Measurements from ENCODE around the gene CASZ1.

Gene CASZ1

DNA sequence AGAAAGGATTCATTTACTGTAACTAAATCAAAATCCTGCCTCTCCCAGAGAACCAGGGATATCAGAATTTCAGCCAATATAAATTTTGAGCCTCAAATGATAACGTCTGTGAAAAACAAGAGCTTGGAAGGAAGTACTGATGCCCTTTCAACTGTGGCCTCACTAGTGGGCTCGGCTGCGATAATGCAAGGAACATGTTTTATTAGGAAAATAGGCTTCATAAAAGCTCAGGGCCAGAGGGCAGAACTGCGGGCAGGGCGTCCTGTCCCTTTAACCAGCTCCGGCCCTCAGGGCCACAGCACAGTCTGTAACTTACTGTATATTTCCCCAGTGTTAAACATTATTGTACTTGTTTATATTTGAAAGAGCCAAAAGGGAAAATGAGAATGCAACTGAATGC, 199.7 kb downstream of the CASZ1 start:
- no peak for DNase-seq

DNA sequence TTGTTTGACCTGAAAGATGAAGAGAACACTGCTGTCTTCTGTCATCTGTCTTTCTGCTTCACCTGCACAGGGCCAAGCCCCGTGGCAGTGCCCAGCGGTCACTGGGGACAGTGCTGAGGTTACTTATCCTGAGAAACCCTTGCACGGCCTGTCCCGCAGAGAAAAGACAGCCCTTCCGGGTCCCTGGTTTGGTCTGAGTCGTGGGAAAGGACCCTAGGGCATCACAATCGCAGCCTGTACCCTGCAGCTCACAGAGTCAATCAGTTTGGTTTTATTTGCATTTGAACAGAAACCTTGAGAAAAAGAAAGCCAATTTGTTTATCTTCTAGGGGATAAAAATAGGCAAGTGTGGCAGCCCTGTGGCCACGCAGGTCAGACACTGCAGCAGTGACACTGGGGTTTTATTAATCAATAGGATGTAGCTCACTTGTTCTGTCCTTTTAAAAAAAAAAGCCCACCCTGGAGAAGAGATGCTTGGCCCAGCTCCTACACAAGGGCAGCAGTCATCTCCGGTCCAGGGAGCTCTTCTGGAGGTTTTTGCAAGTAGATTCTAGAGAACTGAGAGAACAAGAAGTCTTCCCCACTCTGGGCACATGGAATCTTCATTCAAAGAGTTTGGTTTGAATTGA, 201.7 kb downstream of the CASZ1 start:
- DNase-seq = no peak

DNA sequence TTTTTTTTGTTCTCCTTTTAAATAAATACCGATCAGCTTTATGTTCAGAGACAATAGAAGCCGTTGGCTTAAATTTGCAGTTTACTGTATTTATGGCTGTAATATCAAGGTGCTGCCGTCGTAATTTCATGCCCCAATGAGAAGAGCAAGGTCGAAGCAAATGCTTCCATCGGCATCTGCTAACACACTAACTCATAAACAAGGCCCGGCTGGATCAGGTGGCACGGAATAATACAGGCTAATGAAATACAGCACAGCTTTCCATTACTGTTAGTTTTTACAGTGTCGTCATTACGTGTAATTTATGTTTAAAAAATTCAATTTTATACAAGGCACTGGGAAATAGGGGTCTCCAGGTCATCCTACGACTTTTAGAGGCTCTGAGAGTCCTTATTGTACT, 202.7 kb downstream of the CASZ1 start:
- no peak for DNase-seq

DNA sequence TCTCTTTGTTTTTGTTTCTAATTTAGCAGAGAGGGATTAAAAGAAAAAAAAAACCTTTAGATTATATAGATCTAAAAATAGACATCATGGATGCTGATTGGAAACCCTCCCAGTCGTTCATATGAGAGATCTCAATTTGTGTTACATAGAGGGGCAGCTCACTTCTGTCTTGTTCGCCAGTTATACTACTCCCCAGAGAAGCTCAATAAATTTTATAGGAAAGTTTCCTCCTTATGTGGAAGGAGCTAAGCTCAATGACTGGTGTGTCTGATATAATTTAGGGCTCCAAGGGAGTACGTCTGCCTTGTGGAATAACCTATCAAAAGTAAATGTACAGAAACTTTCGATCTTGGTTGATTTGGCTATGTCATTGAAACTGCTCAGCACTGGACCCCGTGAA, 204.1 kb downstream of the CASZ1 start:
- DNase-seq = no peak

DNA sequence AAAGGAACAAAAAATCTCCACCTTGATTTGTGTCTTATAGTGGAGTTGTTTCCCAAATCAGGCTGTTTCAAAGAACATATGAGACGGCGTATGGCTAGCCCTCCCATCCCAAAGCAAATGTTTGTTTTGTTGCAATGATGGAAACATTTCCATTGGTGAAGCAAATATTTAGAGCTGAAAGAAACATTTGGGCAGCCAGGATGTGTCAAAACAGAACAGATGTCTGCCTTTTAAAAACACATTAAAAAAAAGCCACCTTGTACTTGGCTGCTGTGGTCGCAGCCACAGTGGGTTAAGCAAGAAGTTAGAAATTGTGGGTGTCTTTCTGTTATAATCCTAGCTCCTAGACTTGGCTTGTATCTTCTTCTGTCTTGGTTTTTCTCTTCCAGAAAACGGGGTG, 205.4 kb downstream of the CASZ1 start:
- no peak for DNase-seq

DNA sequence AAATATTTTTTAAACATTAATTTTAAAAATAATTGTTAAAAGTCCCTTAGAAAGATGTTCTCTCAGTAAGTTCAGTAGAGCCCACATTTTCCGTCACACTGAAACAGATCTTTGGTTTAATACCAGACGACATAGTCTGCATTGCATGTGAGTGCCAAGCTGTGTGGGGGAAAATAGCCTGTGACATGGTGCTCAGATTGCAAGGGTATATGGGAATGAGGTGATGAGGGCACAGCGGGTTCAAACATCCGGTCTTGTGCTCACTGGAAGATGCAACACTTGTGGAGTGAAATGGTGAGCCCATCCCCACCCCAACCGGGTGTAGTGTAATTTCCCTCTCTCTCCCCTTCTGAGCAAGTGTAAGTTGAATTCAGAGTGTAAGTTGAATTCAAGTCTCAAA, 207.4 kb downstream of the CASZ1 start:
- no peak for DNase-seq

DNA sequence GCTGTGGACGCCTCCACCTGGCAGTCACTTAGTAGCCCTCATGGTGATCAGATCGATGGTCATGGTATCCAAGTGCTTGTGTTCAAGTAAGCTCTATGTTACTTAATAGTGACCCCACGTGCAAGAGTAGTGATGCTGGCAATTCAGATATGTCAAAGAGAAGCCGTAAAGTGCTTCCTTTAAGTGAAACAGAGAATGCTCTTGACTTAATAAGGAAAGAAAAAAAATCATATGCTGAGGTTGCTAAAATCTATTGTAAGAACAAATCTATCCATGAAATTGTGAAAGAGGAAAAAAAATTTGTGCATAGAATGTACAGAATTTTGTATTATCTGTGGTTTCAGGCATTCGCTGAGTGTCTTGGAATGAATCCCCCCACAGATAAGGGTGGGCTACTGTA, 207.8 kb downstream of the CASZ1 start:
- DNase-seq = no peak
